HepG2 (cell line): Measurements from ENCODE around the gene NFATC3. TPM values are rescaled to one million over a fixed set of nuclear protein-coding genes. Genes with fewer than 3 reads are reported as not detected.

Experiments
- ARNT2 ChIP-seq: sonication (generic); formaldehyde crosslinking; IDR thresholded peaks from 2 replicates; pipeline ENCODE4 v1.8.0; 2022; ENCODE audit warnings: mild to moderate bottlenecking, low read depth, missing genetic modification reagents, moderate library complexity
- ATAD3A ChIP-seq: sonication (generic); formaldehyde crosslinking; IDR thresholded peaks from 2 replicates; pipeline ENCODE4 v1.4.0; 2020; ENCODE audit warnings: missing genetic modification reagents
- E2F1 ChIP-seq: sonication (generic); formaldehyde crosslinking; IDR thresholded peaks from 2 replicates; pipeline ENCODE4 v1.5.0; 2020; ENCODE audit warnings: missing genetic modification reagents
- ELK4 ChIP-seq: sonication (generic); formaldehyde crosslinking; IDR thresholded peaks from 2 replicates; pipeline ENCODE4 v1.9.0; 2021; ENCODE audit warnings: missing genetic modification reagents, borderline replicate concordance
- FOXK1 ChIP-seq: sonication (generic); formaldehyde crosslinking; IDR thresholded peaks from 2 replicates; pipeline ENCODE4 v1.4.0; 2020; ENCODE audit warnings: low read depth, missing genetic modification reagents, borderline replicate concordance
- GFI1 ChIP-seq: sonication (generic); formaldehyde crosslinking; IDR thresholded peaks from 2 replicates; pipeline ENCODE4 v1.5.0; 2020; ENCODE audit warnings: missing genetic modification reagents, mild to moderate bottlenecking, borderline replicate concordance
- HDAC2 ChIP-seq: sonication (generic); formaldehyde crosslinking; IDR thresholded peaks from 2 replicates; pipeline ENCODE4 v1.4.0; 2020; ENCODE audit warnings: missing genetic modification reagents
- HIC2 ChIP-seq: sonication (generic); formaldehyde crosslinking; IDR thresholded peaks from 2 replicates; pipeline ENCODE4 v1.9.0; 2022; ENCODE audit warnings: low read depth, missing genetic modification reagents
- LBX2 ChIP-seq: sonication (generic); formaldehyde crosslinking; IDR thresholded peaks from 2 replicates; pipeline ENCODE4 v1.5.0; 2020; ENCODE audit warnings: missing genetic modification reagents, mild to moderate bottlenecking, borderline replicate concordance
- MEF2D ChIP-seq: sonication (generic); formaldehyde crosslinking; IDR thresholded peaks from 2 replicates; pipeline ENCODE4 v1.5.1; 2020; ENCODE audit warnings: mild to moderate bottlenecking, missing genetic modification reagents
- PLSCR1 ChIP-seq: sonication (generic); formaldehyde crosslinking; IDR thresholded peaks from 2 replicates; pipeline ENCODE4 v1.5.0; 2020; ENCODE audit warnings: missing genetic modification reagents, mild to moderate bottlenecking, borderline replicate concordance
- ZFP41 ChIP-seq: sonication (generic); formaldehyde crosslinking; IDR thresholded peaks from 2 replicates; pipeline ENCODE4 v1.4.0; 2020; ENCODE audit warnings: mild to moderate bottlenecking, missing genetic modification reagents, borderline replicate concordance
- ZIK1 ChIP-seq: sonication (generic); formaldehyde crosslinking; IDR thresholded peaks from 2 replicates; pipeline ENCODE4 v1.5.0; 2020; ENCODE audit warnings: mild to moderate bottlenecking, low read depth, missing genetic modification reagents, borderline replicate concordance
- ZNF496 ChIP-seq: sonication (generic); formaldehyde crosslinking; IDR thresholded peaks from 2 replicates; pipeline ENCODE4 v1.8.1; 2023; ENCODE audit warnings: mild to moderate bottlenecking, moderate library complexity, missing genetic modification reagents; ENCODE audit not compliant: insufficient replicate concordance
- ZNF550 ChIP-seq: sonication (generic); formaldehyde crosslinking; IDR thresholded peaks from 2 replicates; pipeline ENCODE4 v1.4.0; 2020; ENCODE audit warnings: mild to moderate bottlenecking, missing genetic modification reagents, borderline replicate concordance
- ZNF567 ChIP-seq: sonication (generic); formaldehyde crosslinking; IDR thresholded peaks from 2 replicates; pipeline ENCODE4 v1.8.1; 2023; ENCODE audit warnings: mild to moderate bottlenecking, missing genetic modification reagents, borderline replicate concordance
- ZSCAN31 ChIP-seq: sonication (generic); formaldehyde crosslinking; IDR thresholded peaks from 2 replicates; pipeline ENCODE4 v1.5.0; 2020; ENCODE audit warnings: low read depth, mild to moderate bottlenecking, missing genetic modification reagents
- polyA plus RNA-seq, 8 experiments: library from polyadenylated mRNA; depleted of rRNA in 3 of 8; stranded (reverse) in 7 of 8; unstranded in 1 of 8; fragments of >200 nt; fragmentation: Illumina TruSeq in 4 of 8; extraction: Trizol in 4 of 8; gene quantifications; 2 replicates each; pipeline versions ENCODE4 v1.2.1 to v1.2.3, GENCODE V29; 2011 to 2016; ENCODE audit warnings: low read depth in 4 of 8, missing spikeins in 1 of 8, mixed read lengths in 1 of 8; ENCODE audit not compliant: insufficient read depth in 1 of 8
- total RNA-seq, 5 experiments: library from RNA; depleted of rRNA; stranded (reverse); fragments of >200 nt; fragmentation: Illumina TruSeq; extraction: Trizol; gene quantifications; 2 replicates each; pipeline ENCODE4 v1.2.3, GENCODE V29; 2016; ENCODE audit warnings: low read depth in 1 of 5

NFATC3 gene
- total and polyA plus RNA-seq, 2 of the 13 experiments (the other 11 are each of a cell fraction or from before 2014, with no cell fraction given): 52.6 to 62.7 TPM

- TF ChIP-seq ZNF567 (CRISPR knock-in tag): no peak
- no peak for TF ChIP-seq E2F1
- TF ChIP-seq ZIK1: no peak
- no peak for TF ChIP-seq ZNF550 (CRISPR knock-in tag)
- TF ChIP-seq HDAC2: peak; percentile 98
- no peak for TF ChIP-seq PLSCR1 (CRISPR knock-in tag)
- TF ChIP-seq HIC2 (CRISPR knock-in tag): peak; percentile 89
- no peak for TF ChIP-seq ZNF496
- TF ChIP-seq ZFP41: no peak
- TF ChIP-seq LBX2 (CRISPR knock-in tag): no peak
- peak; percentile 81; the same call in 1 of the 2 replicates for TF ChIP-seq FOXK1 (CRISPR knock-in tag)
- peak; percentile 86 for TF ChIP-seq GFI1 (CRISPR knock-in tag)
- peak; percentile 85; the same call in 1 of the 2 replicates for TF ChIP-seq ARNT2 (CRISPR knock-in tag)
- no peak for TF ChIP-seq ATAD3A (CRISPR knock-in tag)
- peak; percentile 98 for TF ChIP-seq MEF2D (CRISPR knock-in tag)
- peak; percentile 44; the same call in 1 of the 2 replicates for TF ChIP-seq ZSCAN31 (CRISPR knock-in tag)
- TF ChIP-seq ELK4 (CRISPR knock-in tag): no peak
Measured at GRCh38 chr16:68265078-68265920, 180.1 kb downstream of the NFATC3 start (continued).
